Neural cell (in vitro differentiated cells): ENCODE measurements around the gene PGM3.

Source experiments
- CTCF ChIP-seq: fragments of 450-650 bp; IDR thresholded peaks from 2 replicates; pipeline ENCODE4 v1.5.1; 2014; ENCODE audit warnings: antibody characterized with exemption, mild to moderate bottlenecking, moderate library complexity; ENCODE audit not compliant: poor library complexity, severe bottlenecking
- EZH2 ChIP-seq: fragments of 200-600, 300-800 bp; shearing (Covaris generic), sonication (generic); IDR thresholded peaks from 2 replicates; pipeline ENCODE4 v1.6.1; 2014; ENCODE audit warnings: antibody characterized with exemption, low read length, borderline replicate concordance, mild to moderate bottlenecking; ENCODE audit not compliant: insufficient read depth, poor library complexity, severe bottlenecking
- MXI1 ChIP-seq: fragments of 450-650 bp; conservative IDR thresholded peaks from 2 replicates; pipeline ENCODE4 v1.6.1; 2014; ENCODE audit warnings: antibody characterized with exemption, mild to moderate bottlenecking; ENCODE audit not compliant: poor library complexity, severe bottlenecking

GRCh38 chr6:83192871-83193746 is at the start of gene PGM3, which contains the start of gene RWDD2A:
- TF ChIP-seq EZH2 (no peak), MXI1 (peak; percentile 71), CTCF (no peak)
